Amniotic stem cell (primary cell): ENCODE results near the gene OR5AS1.
"Not testable (repeated sequence)": the region's sequence is repeated elsewhere in the genome, so short reads cannot be mapped to it uniquely, and the experiment has no call there.

ENCODE experiments used
- DNase-seq: peaks from one replicate; lab custom pipeline; 2025; lab: John Stamatoyannopoulos, UW

Gene OR5AS1

DNA sequence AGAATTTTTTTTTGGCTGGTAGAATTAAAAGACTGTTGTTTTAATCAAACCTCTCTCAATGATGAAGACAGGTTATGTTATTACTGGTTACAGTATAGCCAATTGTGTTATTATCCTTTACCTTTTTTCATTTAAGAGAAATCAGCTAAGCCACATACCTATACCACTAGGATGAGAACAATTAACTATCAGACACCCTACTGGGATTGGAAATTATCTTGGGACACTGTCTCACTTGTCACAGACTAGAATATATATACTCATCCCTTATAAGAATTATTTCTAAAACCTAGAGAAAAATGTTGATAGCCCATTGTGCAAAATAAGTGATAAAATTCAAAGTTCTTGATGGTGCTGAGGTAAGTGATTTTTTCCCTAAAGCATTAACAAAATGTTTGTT lies at the start of gene OR5AS1:
Gene OR5AS1, plus strand, starts transcription at position 301 of the 400 bp plus-strand sequence. CDS start 2,765 bp downstream, outside the sequence.
- DNase-seq, result no peak

DNA sequence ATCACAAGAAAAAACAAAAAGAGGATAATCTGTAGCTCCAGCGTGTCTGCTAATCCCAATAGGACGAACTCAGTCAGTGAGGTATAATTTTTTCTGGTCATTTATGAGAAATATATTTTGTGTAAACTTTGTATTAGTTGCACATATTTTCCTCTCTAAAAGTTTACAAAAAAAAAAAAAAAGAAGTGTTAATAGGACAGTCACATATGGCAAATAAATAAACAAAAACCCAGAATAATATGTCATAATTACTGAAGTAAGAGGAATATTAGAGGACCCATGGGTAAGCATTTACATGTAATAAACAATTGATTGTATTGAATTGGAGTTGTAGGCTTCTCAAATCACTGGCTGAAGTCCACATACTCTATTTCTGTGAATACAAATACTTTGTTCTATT lies 32.9 kb upstream of the OR5AS1 start, which contains the start of gene OR5F1:
Gene OR5F1, minus strand, starts transcription at position 101 of the 400 bp plus-strand sequence. Its CDS starts 0 bp downstream, at position 101.
- no peak for DNase-seq

DNA sequence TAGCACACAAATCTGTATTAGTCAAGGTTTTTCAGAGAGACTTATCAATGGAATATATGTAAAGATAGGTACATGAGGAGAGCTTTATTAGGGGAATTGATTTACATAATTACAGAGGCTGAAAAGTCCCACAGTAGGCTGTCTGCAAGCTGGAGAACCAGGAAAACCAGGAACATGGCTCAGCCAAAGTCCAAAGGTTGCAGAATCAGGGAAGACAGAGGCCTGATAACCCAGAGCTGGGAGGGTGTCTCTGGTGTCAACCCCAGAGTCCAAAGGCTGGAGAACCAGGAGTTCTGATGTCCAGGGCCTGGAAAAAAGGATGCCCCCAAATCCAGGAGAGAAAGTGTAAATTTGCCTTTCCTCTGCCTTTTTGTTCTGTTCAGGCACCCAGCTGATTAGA lies 16.7 kb upstream of the OR5AS1 start:
- no peak for DNase-seq

DNA sequence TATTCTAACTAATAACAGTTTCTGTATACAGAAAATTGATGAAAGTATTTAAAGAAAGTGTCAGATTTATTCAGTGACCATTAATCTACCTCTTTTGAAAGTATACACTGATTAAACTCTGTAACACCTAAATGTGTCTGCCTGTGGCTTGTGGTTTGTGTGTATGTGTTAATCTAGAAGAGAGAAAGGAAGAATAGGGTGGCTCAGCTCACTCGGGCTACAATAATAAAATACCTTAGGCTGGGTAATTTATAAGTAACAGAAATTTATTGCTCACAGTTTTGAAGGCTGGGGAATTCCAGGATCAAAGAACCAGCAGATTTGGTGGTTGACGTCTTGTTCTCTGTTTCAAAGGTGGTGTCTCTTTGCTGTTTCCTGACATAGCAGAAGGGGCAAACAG lies 13.6 kb upstream of the OR5AS1 start:
- no peak for DNase-seq

DNA sequence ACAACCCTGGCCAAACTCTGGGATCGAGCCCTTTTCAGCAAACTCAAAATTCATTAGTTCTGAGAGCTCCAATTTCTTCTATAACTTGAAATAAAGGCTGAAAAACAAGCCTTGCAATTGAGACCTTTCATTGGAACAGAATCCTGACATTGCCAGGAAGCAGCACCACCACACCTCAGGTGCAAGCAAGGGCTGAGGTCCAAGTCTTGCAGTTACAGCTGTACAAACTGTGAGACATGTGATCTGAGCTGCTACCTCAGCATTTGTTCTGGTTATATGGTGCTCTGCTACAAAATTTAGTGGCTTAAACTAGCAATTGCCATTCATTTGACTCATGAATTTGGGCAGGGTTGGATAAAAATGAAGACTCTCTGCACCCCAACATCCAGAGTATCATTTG lies 18.1 kb downstream of the OR5AS1 start:
- no peak for DNase-seq

DNA sequence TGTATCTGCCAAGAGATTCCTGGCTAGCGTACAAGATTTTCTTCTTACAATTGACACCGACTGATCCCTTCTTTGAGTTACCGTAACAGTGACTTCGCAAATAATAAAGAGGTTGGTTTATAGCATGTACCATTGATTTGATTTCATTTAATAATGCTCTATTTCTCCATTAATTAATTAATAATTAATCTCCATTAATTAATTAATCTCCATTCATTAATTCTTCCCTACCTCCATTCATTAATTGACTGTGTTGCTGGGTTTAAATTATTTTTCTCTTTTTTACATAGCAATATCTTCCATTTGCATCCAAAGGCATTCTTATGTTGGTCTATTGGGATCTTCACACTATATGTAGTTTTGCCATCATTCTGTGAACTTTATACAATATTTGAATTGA lies 21.0 kb downstream of the OR5AS1 start:
- no peak for DNase-seq

DNA sequence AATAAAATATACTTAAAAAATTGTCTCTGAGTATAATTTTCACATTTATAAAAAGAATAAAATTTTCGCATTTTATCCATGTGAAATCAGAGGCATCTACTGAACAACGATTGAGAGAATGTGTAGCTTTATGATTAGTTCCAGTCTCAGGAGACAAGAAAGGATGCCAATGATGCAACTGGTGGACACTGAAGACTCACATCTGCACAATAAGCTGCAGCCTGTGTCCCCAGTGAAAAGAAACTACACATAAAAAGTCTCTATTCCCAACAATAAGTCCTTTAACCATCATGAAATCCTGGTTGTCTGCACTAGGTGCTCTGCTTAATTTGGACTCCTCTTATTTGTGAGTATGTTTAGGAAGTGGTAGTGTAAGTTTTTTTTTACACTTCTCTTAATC lies 22.0 kb downstream of the OR5AS1 start:
- no peak for DNase-seq

DNA sequence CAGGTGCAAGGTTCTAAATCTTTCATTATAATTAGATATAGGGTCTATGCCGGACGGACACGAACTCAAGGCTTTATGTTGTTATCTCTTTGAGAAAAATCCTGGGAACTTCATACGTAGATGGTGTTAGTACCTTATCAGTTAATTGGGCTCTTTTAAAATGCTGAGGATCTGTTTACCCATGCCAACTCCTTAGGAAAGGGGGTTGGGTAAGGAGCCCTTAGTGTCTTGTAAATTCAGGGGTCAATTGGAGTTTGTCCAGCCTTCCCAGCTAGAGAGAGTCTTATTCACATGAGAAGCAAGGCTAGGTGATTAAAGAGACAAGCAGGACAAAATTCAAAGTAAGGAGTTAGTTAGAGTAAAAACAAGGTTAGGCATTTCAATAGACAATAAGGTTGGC lies 28.9 kb downstream of the OR5AS1 start:
- DNase-seq, result not testable (repeated sequence)

DNA sequence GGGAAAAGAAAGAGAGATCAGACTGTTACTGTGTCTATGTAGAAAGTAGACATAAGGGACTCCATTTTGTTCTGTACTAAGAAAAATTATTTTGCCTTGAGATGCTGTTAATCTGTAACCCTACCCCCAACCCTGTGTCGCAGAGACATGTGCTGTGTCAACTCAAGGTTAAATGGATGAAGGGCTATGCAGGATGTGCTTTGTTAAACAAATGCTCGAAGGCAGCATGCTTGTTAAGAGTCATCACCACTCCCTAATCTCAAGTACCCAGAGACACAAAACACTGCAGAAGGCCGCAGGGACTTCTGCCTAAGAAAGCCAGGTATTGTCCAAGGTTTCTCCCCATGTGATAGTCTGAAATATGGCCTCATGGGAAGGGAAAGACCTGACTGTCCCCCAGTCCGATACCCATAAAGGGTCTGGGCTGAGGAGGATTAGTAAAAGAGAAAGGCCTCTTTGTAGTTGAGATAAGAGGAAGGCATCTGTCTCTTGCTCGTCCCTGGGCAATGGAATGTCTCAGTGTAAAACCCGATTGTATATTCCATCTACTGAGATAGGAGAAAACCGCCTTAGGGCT lies 30.3 kb downstream of the OR5AS1 start:
- not testable (repeated sequence) for DNase-seq

DNA sequence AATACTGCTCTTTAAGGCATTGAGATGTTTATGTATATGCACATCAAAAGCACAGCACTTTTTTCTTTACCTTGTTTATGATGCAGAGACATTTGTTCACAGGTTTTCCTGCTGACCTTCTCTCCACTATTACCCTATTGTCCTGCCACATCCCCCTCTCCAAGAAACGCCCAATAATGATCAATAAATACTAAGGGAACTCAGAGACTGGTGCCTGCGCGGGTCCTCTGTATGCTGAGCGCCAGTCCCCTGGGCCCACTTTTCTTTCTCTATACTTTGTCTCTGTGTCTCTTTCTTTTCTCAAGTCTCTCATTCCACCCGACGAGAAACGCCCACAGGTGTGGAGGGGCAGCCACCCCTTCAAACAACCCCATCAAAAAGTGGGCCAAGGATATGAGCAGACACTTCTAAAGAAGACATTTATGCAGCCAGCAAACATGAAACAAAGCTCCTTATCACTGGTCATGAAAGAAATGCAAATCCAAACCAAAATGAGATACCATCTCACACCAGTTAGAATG lies 30.9 kb downstream of the OR5AS1 start:
- not testable (repeated sequence) for DNase-seq

DNA sequence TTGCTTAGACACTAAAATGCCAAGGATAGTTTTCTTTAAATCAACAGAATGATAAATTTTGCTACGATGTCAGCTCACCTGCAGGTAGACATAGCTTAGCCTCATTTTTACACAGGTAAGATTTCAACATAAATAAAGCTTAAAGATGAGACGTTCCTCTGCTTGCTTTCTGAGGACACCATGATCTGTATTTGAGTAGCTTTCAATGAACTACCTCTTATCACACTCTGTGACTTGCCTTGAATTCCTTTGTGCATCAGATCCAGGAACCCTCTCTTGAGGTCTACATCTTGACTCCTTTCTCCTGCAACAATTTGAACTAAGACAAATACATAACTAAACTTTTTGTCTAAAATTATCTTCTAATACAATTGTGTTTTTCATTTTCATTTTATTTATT lies 39.5 kb downstream of the OR5AS1 start:
- no peak for DNase-seq
